K562 (cell line): ENCODE data around the gene WDR88. TPM values are rescaled to one million over a fixed set of nuclear protein-coding genes. Genes with fewer than 3 reads are reported as not detected.

ENCODE experiments used
- ATF7 ChIP-seq: fragments of 450-650 bp; IDR thresholded peaks from 2 replicates; pipeline ENCODE4 v1.7.1; 2014; ENCODE audit warnings: mild to moderate bottlenecking, moderate library complexity
- BHLHE40 ChIP-seq: IDR thresholded peaks from 2 replicates; pipeline ENCODE4 v1.6.1; 2011; ENCODE audit warnings: low read length, improper control_type of control experiment
- BMI1 ChIP-seq: fragments of 150-350 bp; IDR thresholded peaks from 2 replicates; pipeline ENCODE4 v1.6.1; 2014; ENCODE audit warnings: low read length
- CHD1 ChIP-seq: fragments of 200-600 bp; sonication (generic); IDR thresholded peaks from one replicate; pipeline ENCODE4 v1.6.1; 2012; ENCODE audit warnings: mild to moderate bottlenecking, moderate library complexity, low read length, inconsistent platforms
- CHD2 ChIP-seq: IDR thresholded peaks from 2 replicates; pipeline ENCODE4 v1.6.1; 2011; ENCODE audit warnings: low read depth, low read length
- FOSL1 ChIP-seq: fragments of 200-800 bp; sonication (Bioruptor generic); conservative IDR thresholded peaks from 2 replicates; pipeline ENCODE4 v1.6.1; 2016; ENCODE audit warnings: missing genetic modification characterization, missing compliant biosample characterization
- HLTF ChIP-seq: fragments of 450-650 bp; IDR thresholded peaks from 2 replicates; pipeline ENCODE4 v1.6.1; 2016
- HSF4 ChIP-seq: fragments of 250-450 bp; sonication (Bioruptor Pico); IDR thresholded peaks from 2 replicates; pipeline ENCODE4 v2.1.2; 2022; ENCODE audit warnings: mild to moderate bottlenecking, moderate library complexity, borderline replicate concordance
- JUND ChIP-seq, 2 experiments: IDR thresholded peaks; 2 replicates in 1 of 2; 3 replicates in 1 of 2; pipeline ENCODE4 v1.6.1; 2011; ENCODE audit warnings: borderline replicate concordance in 2 of 2, low read depth in 2 of 2, low read length in 2 of 2, improper control_type of control experiment in 1 of 2, missing biosample characterization in 1 of 2, missing genetic modification characterization in 1 of 2, missing genetic modification reagents in 1 of 2
- NR3C1 ChIP-seq: sonication (generic); formaldehyde crosslinking; IDR thresholded peaks from 2 replicates; pipeline ENCODE4 v1.8.1; 2022; ENCODE audit warnings: missing genetic modification reagents
- PURB ChIP-seq: sonication (generic); formaldehyde crosslinking; IDR thresholded peaks from 2 replicates; pipeline ENCODE4 v1.9.0; 2021; ENCODE audit warnings: low read depth, mild to moderate bottlenecking, missing genetic modification reagents
- SAP30 ChIP-seq: fragments of 200-600 bp; sonication (generic); IDR thresholded peaks from 2 replicates; pipeline ENCODE4 v1.6.1; 2012; ENCODE audit warnings: borderline replicate concordance, low read depth, mild to moderate bottlenecking, moderate library complexity, low read length, control low read depth, inconsistent platforms; ENCODE audit not compliant: insufficient read depth, poor library complexity, severe bottlenecking
- SMAD1 ChIP-seq: fragments of 150-350 bp; IDR thresholded peaks from 2 replicates; pipeline ENCODE4 v1.6.1; 2014; ENCODE audit warnings: low read length, low read depth; ENCODE audit not compliant: partially characterized antibody
- SNRNP70 ChIP-seq: fragments of 200-400 bp; formaldehyde crosslinking; optimal IDR thresholded peaks from 2 replicates; pipeline ENCODE3; 2017; ENCODE audit warnings: low read depth, low read length
- STAT5B ChIP-seq: fragments of 250-450 bp; sonication (Bioruptor Pico); IDR thresholded peaks from 2 replicates; pipeline ENCODE4 v1.8.0; 2021; ENCODE audit warnings: mild to moderate bottlenecking, inconsistent platforms
- ZNF212 ChIP-seq: fragments of 450-650 bp; formaldehyde crosslinking; IDR thresholded peaks from 2 replicates; pipeline ENCODE4 v1.4.0; 2020; ENCODE audit warnings: mild to moderate bottlenecking
- ZNF316 ChIP-seq: fragments of 450-650 bp; IDR thresholded peaks from 2 replicates; pipeline ENCODE4 v1.6.1; 2016
- ZNF324 ChIP-seq: fragments of 250-450 bp; sonication (Bioruptor Pico); IDR thresholded peaks from 2 replicates; pipeline ENCODE4 v1.4.0; 2020; ENCODE audit warnings: mild to moderate bottlenecking
- ZNF707 ChIP-seq: fragments of 250-450 bp; sonication (Bioruptor Pico); conservative IDR thresholded peaks from 2 replicates; pipeline ENCODE4 v1.8.0; 2022; ENCODE audit warnings: inconsistent platforms, mild to moderate bottlenecking, moderate library complexity
- ZSCAN29 ChIP-seq: fragments of 450-650 bp; IDR thresholded peaks from 2 replicates; pipeline ENCODE4 v1.6.1; 2017
- polyA plus RNA-seq, 8 experiments: library from polyadenylated mRNA; depleted of rRNA in 4 of 8; stranded (reverse) in 5 of 8; unstranded in 3 of 8; fragments of >200 nt; fragmentation: Nextera tagmentation in 2 of 8; fragmentation: Illumina TruSeq in 1 of 8; extraction: Ambion mirVana in 2 of 8; extraction: Trizol in 1 of 8; gene quantifications; 2 replicates each; pipeline versions ENCODE4 v1.2.1 to v1.2.3, GENCODE V29; 2011 to 2014; ENCODE audit warnings: inconsistent platforms in 1 of 8, missing spikeins in 1 of 8
- total RNA-seq, 7 experiments: library from RNA; depleted of rRNA in 6 of 7; stranded (reverse); fragments of >200 nt in 6 of 7; fragmentation: Illumina TruSeq in 2 of 7; extraction: Trizol in 2 of 7; gene quantifications; 2 replicates each; pipeline versions ENCODE4 v1.2.1 to v1.2.3, GENCODE V29; 2011 to 2021; ENCODE audit warnings: low replicate concordance in 1 of 7
- TF ChIP-seq, protein P1 (sequence below): sonication (generic); formaldehyde crosslinking; IDR thresholded peaks from 2 replicates; pipeline ENCODE4 v1.8.0; 2022; ENCODE audit warnings: mild to moderate bottlenecking, missing genetic modification reagents
- TF ChIP-seq, protein P2 (sequence below): fragments of 250-450 bp; sonication (Bioruptor Pico); IDR thresholded peaks from 2 replicates; pipeline ENCODE4 v1.8.0; 2021; ENCODE audit warnings: moderate library complexity, mild to moderate bottlenecking, inconsistent platforms
- TF ChIP-seq, protein P3 (sequence below), 3 experiments: fragments of 200-800 bp in 1 of 3; fragments of 250-450 bp in 1 of 3; fragments of 450-650 bp in 1 of 3; sonication (Bioruptor Pico) in 1 of 3; sonication (Bioruptor generic) in 1 of 3; formaldehyde crosslinking in 1 of 3; IDR thresholded peaks; 2 replicates each; pipeline versions ENCODE4 v1.6.1 to v1.8.0; 2016 to 2022; ENCODE audit warnings: mild to moderate bottlenecking in 2 of 3, missing genetic modification characterization in 2 of 3, missing compliant biosample characterization in 1 of 3, moderate library complexity in 1 of 3

The WDR88 gene
- total and polyA plus RNA-seq, 9 of the 15 experiments (the other 6 are each of a cell fraction or from before 2014, with no cell fraction given): 0.03 to 0.04 TPM; not detected in 7

DNA sequence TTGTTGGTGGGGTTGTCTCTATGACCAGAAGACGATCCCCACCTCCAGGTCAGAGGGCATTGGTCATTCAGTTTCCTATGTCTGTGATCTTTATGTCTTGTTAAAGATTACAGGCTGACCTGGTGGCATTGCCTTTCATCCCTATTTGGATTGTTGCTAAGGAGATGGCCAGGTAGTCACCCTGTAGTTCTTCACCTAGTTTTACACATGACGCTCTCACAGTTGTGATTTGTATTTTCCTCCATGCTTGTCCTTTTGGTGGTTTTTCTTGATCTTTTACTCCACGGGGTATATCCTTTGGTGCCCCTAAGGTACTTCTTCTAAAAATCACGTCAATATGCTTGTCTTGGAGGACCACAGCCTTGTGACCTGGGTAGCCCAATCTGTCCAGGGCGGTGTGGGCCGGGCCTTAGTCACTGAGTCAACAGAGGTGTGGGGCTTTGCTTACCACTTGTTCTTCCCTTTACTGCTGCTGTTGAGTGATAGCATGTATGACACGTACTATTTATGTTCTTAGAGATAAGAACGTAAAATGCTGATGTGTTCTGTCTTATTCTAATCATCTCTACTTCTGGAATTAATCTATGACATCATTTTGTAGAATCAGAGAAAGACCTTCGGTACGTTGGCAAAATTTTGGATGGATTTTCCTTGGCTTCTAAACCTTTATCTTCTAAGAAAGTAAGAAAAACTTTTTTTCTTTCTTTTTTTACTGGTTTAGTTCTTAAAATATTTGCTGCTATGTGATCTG is 30.8 kb upstream of the WDR88 start (continued):
- TF ChIP-seq ZNF707 (no peak), BHLHE40 (no peak), HLTF (no peak), BMI1 (no peak), CHD1 (no peak), HSF4 (CRISPR knock-in tag) (no peak), JUND (IDR thresholded peaks at IDR 0.05; ENCODE audit: borderline replicate concordance, low read depth, low read length) (peak; percentile 97), JUND (tag; IDR thresholded peaks at IDR 0.05; ENCODE audit: borderline replicate concordance, low read depth, low read length) (peak; percentile 98), ZNF324 (no peak), ZNF316 (peak; percentile 83), SAP30 (no peak), ATF7 (peak; percentile 98), SMAD1 (no peak), CHD2 (no peak), ZSCAN29 (no peak), PURB (CRISPR knock-in tag) (no peak), FOSL1 (tag) (peak; percentile 99), ZNF212 (CRISPR knock-in tag) (no peak), STAT5B (no peak), SNRNP70 (no peak), NR3C1 (CRISPR knock-in tag) (no peak)
- TF ChIP-seq, protein P1, sequence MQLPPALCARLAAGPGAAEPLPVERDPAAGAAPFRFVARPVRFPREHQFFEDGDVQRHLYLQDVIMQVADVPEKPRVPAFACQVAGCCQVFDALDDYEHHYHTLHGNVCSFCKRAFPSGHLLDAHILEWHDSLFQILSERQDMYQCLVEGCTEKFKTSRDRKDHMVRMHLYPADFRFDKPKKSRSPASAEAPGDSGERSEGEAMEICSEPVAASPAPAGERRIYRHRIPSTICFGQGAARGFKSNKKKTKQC: no peak
- TF ChIP-seq, protein P2, sequence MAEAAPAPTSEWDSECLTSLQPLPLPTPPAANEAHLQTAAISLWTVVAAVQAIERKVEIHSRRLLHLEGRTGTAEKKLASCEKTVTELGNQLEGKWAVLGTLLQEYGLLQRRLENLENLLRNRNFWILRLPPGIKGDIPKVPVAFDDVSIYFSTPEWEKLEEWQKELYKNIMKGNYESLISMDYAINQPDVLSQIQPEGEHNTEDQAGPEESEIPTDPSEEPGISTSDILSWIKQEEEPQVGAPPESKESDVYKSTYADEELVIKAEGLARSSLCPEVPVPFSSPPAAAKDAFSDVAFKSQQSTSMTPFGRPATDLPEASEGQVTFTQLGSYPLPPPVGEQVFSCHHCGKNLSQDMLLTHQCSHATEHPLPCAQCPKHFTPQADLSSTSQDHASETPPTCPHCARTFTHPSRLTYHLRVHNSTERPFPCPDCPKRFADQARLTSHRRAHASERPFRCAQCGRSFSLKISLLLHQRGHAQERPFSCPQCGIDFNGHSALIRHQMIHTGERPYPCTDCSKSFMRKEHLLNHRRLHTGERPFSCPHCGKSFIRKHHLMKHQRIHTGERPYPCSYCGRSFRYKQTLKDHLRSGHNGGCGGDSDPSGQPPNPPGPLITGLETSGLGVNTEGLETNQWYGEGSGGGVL (CRISPR knock-in tag): no peak
- TF ChIP-seq, protein P3, sequence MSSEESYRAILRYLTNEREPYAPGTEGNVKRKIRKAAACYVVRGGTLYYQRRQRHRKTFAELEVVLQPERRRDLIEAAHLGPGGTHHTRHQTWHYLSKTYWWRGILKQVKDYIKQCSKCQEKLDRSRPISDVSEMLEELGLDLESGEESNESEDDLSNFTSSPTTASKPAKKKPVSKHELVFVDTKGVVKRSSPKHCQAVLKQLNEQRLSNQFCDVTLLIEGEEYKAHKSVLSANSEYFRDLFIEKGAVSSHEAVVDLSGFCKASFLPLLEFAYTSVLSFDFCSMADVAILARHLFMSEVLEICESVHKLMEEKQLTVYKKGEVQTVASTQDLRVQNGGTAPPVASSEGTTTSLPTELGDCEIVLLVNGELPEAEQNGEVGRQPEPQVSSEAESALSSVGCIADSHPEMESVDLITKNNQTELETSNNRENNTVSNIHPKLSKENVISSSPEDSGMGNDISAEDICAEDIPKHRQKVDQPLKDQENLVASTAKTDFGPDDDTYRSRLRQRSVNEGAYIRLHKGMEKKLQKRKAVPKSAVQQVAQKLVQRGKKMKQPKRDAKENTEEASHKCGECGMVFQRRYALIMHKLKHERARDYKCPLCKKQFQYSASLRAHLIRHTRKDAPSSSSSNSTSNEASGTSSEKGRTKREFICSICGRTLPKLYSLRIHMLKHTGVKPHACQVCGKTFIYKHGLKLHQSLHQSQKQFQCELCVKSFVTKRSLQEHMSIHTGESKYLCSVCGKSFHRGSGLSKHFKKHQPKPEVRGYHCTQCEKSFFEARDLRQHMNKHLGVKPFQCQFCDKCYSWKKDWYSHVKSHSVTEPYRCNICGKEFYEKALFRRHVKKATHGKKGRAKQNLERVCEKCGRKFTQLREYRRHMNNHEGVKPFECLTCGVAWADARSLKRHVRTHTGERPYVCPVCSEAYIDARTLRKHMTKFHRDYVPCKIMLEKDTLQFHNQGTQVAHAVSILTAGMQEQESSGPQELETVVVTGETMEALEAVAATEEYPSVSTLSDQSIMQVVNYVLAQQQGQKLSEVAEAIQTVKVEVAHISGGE (CRISPR knock-in tag; IDR thresholded peaks at IDR 0.05): 0 out of 6 replicates have a peak, but pooled peaks of 1 of the 3 experiments have one; percentile 27
